Stomach (tissue), 4 donors: ENCODE results near the gene PTGER3.
A peak's percentile ranks its signal among the peaks of the same experiment; 100 is the strongest.

ENCODE experiments used
- CTCF ChIP-seq, 7 experiments: fragments of 450-650 bp in 4 of 7; fragments of 200-600 bp in 3 of 7; sonication (generic) in 3 of 7; IDR thresholded peaks; one replicate each; pipeline ENCODE4 v1.5.1; 2016 to 2019; ENCODE audit warnings: antibody characterized with exemption in 7 of 7, control low read depth in 2 of 7, mild to moderate bottlenecking in 1 of 7
- POLR2AphosphoS5 ChIP-seq, 3 donors: sonication (generic); formaldehyde crosslinking; IDR thresholded peaks; one replicate each; pipeline ENCODE4 v1.6.1; 2016; ENCODE audit warnings: antibody characterized with exemption in 3 of 3

GRCh38 chr1:70966018-70966638 lies 81.5 kb downstream of the PTGER3 start:
- TF ChIP-seq CTCF (IDR thresholded peaks at IDR 0.05) (peak in 2 of 7 experiments; percentile 34 to 43), POLR2AphosphoS5 (IDR thresholded peaks at IDR 0.05) (no peak)
